ENCODE results near the gene GPATCH2. TPM values are rescaled to one million over a fixed set of nuclear protein-coding genes. Genes with fewer than 3 reads are reported as not detected.

Gene GPATCH2
- total and polyA plus RNA-seq, 2 donors (not counting 1 experiment from before 2014, with no cell fraction given): 4.7 to 14.7 TPM

DNA sequence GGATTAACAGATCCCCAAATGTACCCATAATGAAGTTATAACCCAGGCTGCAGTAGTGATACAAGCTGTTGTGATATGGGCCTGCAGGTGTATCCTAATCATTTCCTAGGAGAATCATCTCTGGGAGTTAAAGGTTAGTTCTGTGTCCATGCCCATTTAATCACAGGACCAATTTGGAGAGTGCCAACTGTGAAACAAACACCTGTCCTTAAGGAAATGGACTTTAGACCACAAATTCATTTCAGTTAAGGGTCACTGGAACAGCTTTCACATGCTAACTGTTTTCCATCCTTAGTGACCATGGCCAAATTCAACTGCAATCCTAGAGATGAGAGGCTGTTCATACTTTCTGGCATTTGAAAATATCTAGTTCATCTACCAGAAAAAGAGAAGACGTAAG is 160.9 kb downstream of the GPATCH2 start:
- Mint-ChIP-seq H3K27ac (no peak overlapping the region), H3K9me3 (ENCODE audit: insufficient read depth) (peaks cover 2% of the 10 kb centered on the region), H3K4me1 (no peaks in the 10 kb centered on the region), H3K4me3 (no peak overlapping the region), H3K27me3 (no peaks in the 10 kb centered on the region)
- Histone ChIP-seq H4K20me1 (ENCODE audit: control insufficient read depth, insufficient read depth, low read length, poor library complexity, severe bottlenecking) (no peaks in the 10 kb centered on the region), H3K4me2 (replicated peaks; ENCODE audit: low read depth, low read length, poor library complexity, severe bottlenecking) (no peak overlapping the region), H3K79me2 (ENCODE audit: control insufficient read depth, insufficient read depth, low read length) (no peaks in the 10 kb centered on the region), H3K27ac (ENCODE audit: low read length in 2 of 2) (no peak overlapping the region), H3K27me3 (replicated peaks in 1 of 4; ENCODE audit: control extremely low read depth in 1 of 4, control insufficient read depth in 3 of 4, insufficient read depth in 4 of 4, low read length in 3 of 4) (no peaks in the 10 kb centered on the region), H3K9me3 (ENCODE audit: control extremely low read depth in 1 of 3, control insufficient read depth in 2 of 3, insufficient read depth in 1 of 3, low read length in 2 of 3) (peaks cover 0 to 5% (median 3%) of the 10 kb centered on the region in 3 donors), H2AFZ (ENCODE audit: insufficient read depth, low read depth, low read length, poor library complexity, severe bottlenecking) (no peak overlapping the region), H3K4me3 (ENCODE audit: control extremely low read depth in 1 of 5, extremely low read depth in 1 of 5, insufficient read depth in 1 of 5, low read depth in 2 of 5, low read length in 4 of 5) (no peak overlapping the region), H3K9ac (ENCODE audit: low read length) (no peak overlapping the region), H3K36me3 (replicated peaks in 1 of 2; ENCODE audit: control extremely low read depth in 1 of 2, control insufficient read depth in 1 of 2, extremely low read depth in 1 of 2, insufficient read depth in 2 of 2, low read length in 1 of 2) (no peaks in the 10 kb centered on the region), H3K4me1 (ENCODE audit: control insufficient read depth in 2 of 2, insufficient read depth in 2 of 2, low read length in 2 of 2) (no peaks in the 10 kb centered on the region)
- intact Hi-C loops (cut with micrococcal nuclease): no loop called here
- ChIA-PET CTCF (no interaction called here), POLR2A (no interaction called here)
- ATAC-seq (ENCODE audit: low read depth): no peak
- TF ChIP-seq, protein P1, sequence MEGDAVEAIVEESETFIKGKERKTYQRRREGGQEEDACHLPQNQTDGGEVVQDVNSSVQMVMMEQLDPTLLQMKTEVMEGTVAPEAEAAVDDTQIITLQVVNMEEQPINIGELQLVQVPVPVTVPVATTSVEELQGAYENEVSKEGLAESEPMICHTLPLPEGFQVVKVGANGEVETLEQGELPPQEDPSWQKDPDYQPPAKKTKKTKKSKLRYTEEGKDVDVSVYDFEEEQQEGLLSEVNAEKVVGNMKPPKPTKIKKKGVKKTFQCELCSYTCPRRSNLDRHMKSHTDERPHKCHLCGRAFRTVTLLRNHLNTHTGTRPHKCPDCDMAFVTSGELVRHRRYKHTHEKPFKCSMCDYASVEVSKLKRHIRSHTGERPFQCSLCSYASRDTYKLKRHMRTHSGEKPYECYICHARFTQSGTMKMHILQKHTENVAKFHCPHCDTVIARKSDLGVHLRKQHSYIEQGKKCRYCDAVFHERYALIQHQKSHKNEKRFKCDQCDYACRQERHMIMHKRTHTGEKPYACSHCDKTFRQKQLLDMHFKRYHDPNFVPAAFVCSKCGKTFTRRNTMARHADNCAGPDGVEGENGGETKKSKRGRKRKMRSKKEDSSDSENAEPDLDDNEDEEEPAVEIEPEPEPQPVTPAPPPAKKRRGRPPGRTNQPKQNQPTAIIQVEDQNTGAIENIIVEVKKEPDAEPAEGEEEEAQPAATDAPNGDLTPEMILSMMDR (IDR thresholded peaks at IDR 0.05): no peak
- TF ChIP-seq EZH2 (IDR thresholded peaks at IDR 0.05; ENCODE audit: borderline replicate concordance, insufficient read depth, low read depth, low read length, poor library complexity, severe bottlenecking): no peak
- DNase-seq: no peak
- no CpG with 5 or more reads among the region's 1 CpG for WGBS (ENCODE audit: insufficient coverage)

DNA sequence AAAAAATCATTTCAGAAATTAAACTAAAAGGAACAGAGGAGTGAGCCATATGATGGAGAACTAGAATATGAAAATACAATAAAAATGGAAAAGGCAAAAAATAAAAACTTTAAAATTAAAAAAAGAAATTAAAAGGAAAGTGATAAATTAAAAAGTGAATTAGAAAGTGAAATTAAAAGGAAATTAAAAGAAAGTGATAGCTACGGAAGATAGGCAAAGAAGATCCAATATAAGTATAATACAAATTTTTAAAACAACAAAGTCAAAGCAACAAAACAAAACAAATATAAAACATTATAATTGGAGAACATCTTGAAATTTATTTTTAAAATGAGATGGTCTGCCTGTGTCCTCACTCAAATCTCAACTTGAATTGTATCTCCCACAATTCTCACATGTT is 165.8 kb downstream of the GPATCH2 start:
- no peak for TF ChIP-seq EZH2 (IDR thresholded peaks at IDR 0.05; ENCODE audit: borderline replicate concordance, insufficient read depth, low read depth, low read length, poor library complexity, severe bottlenecking)
- TF ChIP-seq, protein P1 (IDR thresholded peaks at IDR 0.05): no peak
- intact Hi-C loops (cut with micrococcal nuclease): no loop called here
- Histone ChIP-seq H3K4me2 (replicated peaks; ENCODE audit: low read depth, low read length, poor library complexity, severe bottlenecking) (no peak overlapping the region), H3K27me3 (replicated peaks in 1 of 4; ENCODE audit: control extremely low read depth in 1 of 4, control insufficient read depth in 3 of 4, insufficient read depth in 4 of 4, low read length in 3 of 4) (no peaks in the 10 kb centered on the region), H3K4me3 (ENCODE audit: control extremely low read depth in 1 of 5, extremely low read depth in 1 of 5, insufficient read depth in 1 of 5, low read depth in 2 of 5, low read length in 4 of 5) (no peak overlapping the region), H3K9ac (ENCODE audit: low read length) (no peak overlapping the region), H4K20me1 (ENCODE audit: control insufficient read depth, insufficient read depth, low read length, poor library complexity, severe bottlenecking) (no peaks in the 10 kb centered on the region), H2AFZ (ENCODE audit: insufficient read depth, low read depth, low read length, poor library complexity, severe bottlenecking) (no peak overlapping the region), H3K36me3 (replicated peaks in 1 of 2; ENCODE audit: control extremely low read depth in 1 of 2, control insufficient read depth in 1 of 2, extremely low read depth in 1 of 2, insufficient read depth in 2 of 2, low read length in 1 of 2) (no peaks in the 10 kb centered on the region), H3K9me3 (ENCODE audit: control extremely low read depth in 1 of 3, control insufficient read depth in 2 of 3, insufficient read depth in 1 of 3, low read length in 2 of 3) (peaks cover 0 to 5% (median 3%) of the 10 kb centered on the region in 3 donors), H3K27ac (ENCODE audit: low read length in 2 of 2) (no peak overlapping the region), H3K4me1 (ENCODE audit: control insufficient read depth in 2 of 2, insufficient read depth in 2 of 2, low read length in 2 of 2) (no peaks in the 10 kb centered on the region), H3K79me2 (ENCODE audit: control insufficient read depth, insufficient read depth, low read length) (no peaks in the 10 kb centered on the region)
- peaks cover 2% of the 10 kb centered on the region for H3K9me3 Mint-ChIP-seq (ENCODE audit: insufficient read depth)
- POLR2A ChIA-PET: no interaction called here
- no peak overlapping the region for H3K27ac Mint-ChIP-seq
- ATAC-seq (ENCODE audit: low read depth) (no peak), DNase-seq (no peak)
- H3K27me3 Mint-ChIP-seq: no peaks in the 10 kb centered on the region
- no peak overlapping the region for H3K4me3 Mint-ChIP-seq
- H3K4me1 Mint-ChIP-seq: no peaks in the 10 kb centered on the region
- WGBS (ENCODE audit: insufficient coverage): no CpG with 5 or more reads among the region's 1 CpG
- CTCF ChIA-PET: no interaction called here
